ENCODE data around the gene TATDN2.

- TF ChIP-seq CTCF (conservative IDR thresholded peaks at IDR 0.05; ENCODE audit: low read length), result no peak
- TF ChIP-seq EZH2phosphoT487 (IDR thresholded peaks at IDR 0.05; ENCODE audit: borderline replicate concordance), result no peak
Measured at GRCh38 chr3:10265833-10266232, 17.6 kb downstream of the TATDN2 start.

Data from Loucy (cell line).